GM19324 (cell line): ENCODE results near the gene AUTS2.

ENCODE experiments used
- ATAC-seq: cut with Tn5 transposase; IDR thresholded peaks from one replicate; pipeline ENCODE4 v1.9.1; 2021; ENCODE audit warnings: mild to moderate bottlenecking, moderate library complexity; ENCODE audit not compliant: unreplicated experiment, low FRiP score

Gene AUTS2

GRCh38 chr7:69912846-69913245 is 314.6 kb downstream of the AUTS2 start:
- no peak for ATAC-seq

- no peak for ATAC-seq
Observed at GRCh38 chr7:69919426-69920111, 321.3 kb downstream of the AUTS2 start.

- no peak for ATAC-seq
Observed at GRCh38 chr7:69920797-69921196, 322.5 kb downstream of the AUTS2 start.

GRCh38 chr7:69922026-69922803 is 323.9 kb downstream of the AUTS2 start:
- ATAC-seq, result no peak

GRCh38 chr7:69927461-69927860 is 329.2 kb downstream of the AUTS2 start:
- no peak for ATAC-seq

GRCh38 chr7:69928621-69929020 is 330.3 kb downstream of the AUTS2 start:
- ATAC-seq, result no peak

- no peak for ATAC-seq
Observed at GRCh38 chr7:69929622-69930021, 331.3 kb downstream of the AUTS2 start.

GRCh38 chr7:69932034-69932628 is 333.9 kb downstream of the AUTS2 start:
- ATAC-seq, result no peak

GRCh38 chr7:69934144-69934903 is 336.0 kb downstream of the AUTS2 start:
- no peak for ATAC-seq

GRCh38 chr7:69935107-69935506 is 336.8 kb downstream of the AUTS2 start:
- ATAC-seq, result no peak

- ATAC-seq, result no peak
Observed at GRCh38 chr7:69937097-69937496, 338.8 kb downstream of the AUTS2 start.

GRCh38 chr7:69939317-69939716 is 341.0 kb downstream of the AUTS2 start:
- no peak for ATAC-seq

GRCh38 chr7:69941077-69941651 is 342.9 kb downstream of the AUTS2 start:
- no peak for ATAC-seq

- no peak for ATAC-seq
Observed at GRCh38 chr7:69942573-69942972, 344.3 kb downstream of the AUTS2 start.

GRCh38 chr7:69946901-69947300 is 348.6 kb downstream of the AUTS2 start:
- no peak for ATAC-seq

GRCh38 chr7:69947998-69948397 is 349.7 kb downstream of the AUTS2 start:
- ATAC-seq, result no peak

- no peak for ATAC-seq
Observed at GRCh38 chr7:69949122-69949521, 350.8 kb downstream of the AUTS2 start.

- no peak for ATAC-seq
Observed at GRCh38 chr7:69951458-69951857, 353.2 kb downstream of the AUTS2 start.

GRCh38 chr7:69953136-69954067 is 355.1 kb downstream of the AUTS2 start:
- no peak for ATAC-seq

- ATAC-seq, result no peak
Observed at GRCh38 chr7:69956541-69956940, 358.3 kb downstream of the AUTS2 start.
